ENCODE results near the gene TMEM114.

Gene TMEM114

DNA sequence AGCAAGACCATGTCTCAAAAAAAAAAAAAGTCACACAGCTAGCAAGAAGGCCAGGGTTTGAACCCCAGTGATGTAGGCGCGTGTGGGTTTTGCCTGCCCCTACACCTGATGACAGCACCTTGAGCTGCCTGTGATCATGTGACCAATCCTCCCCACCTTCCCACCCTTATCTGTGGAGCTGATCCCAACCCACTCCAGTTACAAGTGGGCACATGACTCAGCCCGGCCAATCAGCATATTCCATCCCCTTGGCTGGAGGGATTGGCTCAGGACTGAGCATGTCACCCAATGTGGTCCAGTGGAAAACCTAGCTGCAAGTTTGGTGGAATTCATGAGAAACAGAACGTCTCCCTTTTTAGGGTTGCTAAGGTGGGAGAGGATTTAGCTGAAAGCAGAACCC, 6.6 kb downstream of the TMEM114 start:
- H3K27ac ChIP-seq = no peak overlapping the region
- TF ChIP-seq, protein P1, sequence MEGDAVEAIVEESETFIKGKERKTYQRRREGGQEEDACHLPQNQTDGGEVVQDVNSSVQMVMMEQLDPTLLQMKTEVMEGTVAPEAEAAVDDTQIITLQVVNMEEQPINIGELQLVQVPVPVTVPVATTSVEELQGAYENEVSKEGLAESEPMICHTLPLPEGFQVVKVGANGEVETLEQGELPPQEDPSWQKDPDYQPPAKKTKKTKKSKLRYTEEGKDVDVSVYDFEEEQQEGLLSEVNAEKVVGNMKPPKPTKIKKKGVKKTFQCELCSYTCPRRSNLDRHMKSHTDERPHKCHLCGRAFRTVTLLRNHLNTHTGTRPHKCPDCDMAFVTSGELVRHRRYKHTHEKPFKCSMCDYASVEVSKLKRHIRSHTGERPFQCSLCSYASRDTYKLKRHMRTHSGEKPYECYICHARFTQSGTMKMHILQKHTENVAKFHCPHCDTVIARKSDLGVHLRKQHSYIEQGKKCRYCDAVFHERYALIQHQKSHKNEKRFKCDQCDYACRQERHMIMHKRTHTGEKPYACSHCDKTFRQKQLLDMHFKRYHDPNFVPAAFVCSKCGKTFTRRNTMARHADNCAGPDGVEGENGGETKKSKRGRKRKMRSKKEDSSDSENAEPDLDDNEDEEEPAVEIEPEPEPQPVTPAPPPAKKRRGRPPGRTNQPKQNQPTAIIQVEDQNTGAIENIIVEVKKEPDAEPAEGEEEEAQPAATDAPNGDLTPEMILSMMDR (IDR thresholded peaks at IDR 0.05) = no peak
- no peak for TF ChIP-seq ZFX (IDR thresholded peaks at IDR 0.05; ENCODE audit: borderline replicate concordance)

DNA sequence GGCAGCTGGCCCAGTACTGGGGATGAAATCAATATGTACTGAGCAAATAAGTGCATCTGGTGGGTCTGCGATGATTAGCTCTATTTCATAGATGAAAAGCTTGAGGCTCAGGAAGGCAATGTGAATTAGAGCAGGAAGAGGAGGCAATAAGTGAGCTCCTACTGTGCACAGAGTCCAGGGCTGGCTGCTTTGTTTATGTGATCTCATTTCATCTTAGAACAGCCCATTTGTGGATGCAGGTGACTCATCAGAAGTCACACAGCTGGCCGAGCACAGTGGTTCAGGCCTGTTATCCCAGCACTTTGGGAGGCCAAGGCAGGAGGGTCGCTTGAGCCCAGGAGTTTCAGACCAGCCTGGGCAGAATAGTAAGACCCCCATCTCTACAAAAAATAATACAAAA, 7.1 kb downstream of the TMEM114 start:
- TF ChIP-seq, protein P1 (IDR thresholded peaks at IDR 0.05) = no peak
- TF ChIP-seq ZFX (IDR thresholded peaks at IDR 0.05; ENCODE audit: borderline replicate concordance) = no peak

DNA sequence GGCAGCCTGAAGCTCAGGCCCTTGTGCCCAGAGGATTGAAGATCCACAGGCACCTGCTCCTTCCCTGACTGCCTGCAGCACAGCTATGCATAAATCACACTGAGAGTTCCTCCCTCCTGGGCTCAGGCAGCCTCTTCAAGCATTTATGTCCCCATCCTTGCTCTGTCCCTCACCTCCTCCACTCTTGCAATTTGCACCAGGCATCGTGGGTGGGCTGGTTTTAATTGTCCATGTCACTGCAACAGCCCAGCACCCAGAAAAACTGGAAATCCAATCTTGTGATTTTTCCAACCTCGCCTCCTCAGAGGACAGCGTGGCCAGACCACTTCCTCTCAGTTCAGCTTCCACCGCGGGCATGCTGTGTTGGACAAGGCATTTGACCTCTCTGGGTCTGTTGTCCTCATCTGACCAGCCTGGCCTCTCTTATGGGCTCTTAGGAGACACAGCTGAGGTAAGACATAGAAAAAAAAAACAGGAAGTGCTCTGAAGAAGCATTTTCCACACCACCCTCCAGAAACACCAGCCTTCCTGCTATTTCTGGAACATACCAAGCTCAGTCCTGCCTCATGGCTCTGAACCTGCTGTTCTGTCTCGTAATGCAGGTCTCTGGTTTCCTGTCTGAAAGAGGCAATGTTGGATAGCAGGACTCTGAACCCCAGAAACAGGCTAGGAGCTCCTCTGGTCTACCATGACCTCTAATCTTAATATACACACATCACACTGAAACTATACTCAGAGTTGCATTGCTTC, 8.3 kb downstream of the TMEM114 start:
- no peak overlapping the region for H3K27ac ChIP-seq
- no peak for TF ChIP-seq ZFX (IDR thresholded peaks at IDR 0.05; ENCODE audit: borderline replicate concordance)
- TF ChIP-seq, protein P1 (IDR thresholded peaks at IDR 0.05) = no peak

More for the DNA sequence above, 7.1 kb downstream of the TMEM114 start:
- no peak overlapping the region for H3K27ac ChIP-seq

DNA sequence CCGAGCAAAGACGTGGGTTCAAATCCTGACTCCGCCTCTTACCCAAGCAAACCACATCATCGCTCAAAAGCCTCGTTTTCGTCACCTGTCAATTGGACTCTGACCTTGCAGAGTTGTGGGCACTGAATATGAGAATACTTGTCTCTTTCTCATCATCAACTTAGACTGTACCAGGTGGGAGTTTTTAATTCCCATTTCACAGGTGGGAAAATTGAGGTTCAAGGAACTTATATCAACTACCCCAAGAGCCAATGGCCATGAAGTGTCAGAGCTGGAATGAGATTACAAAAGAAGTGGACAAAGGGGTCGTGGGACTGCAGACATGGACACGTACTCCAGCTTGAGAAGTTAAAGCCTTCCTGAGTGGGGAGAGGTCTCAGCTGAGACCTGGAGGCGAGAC, 10.8 kb downstream of the TMEM114 start:
- TF ChIP-seq, protein P1 (IDR thresholded peaks at IDR 0.05) = no peak
- TF ChIP-seq ZFX (IDR thresholded peaks at IDR 0.05; ENCODE audit: borderline replicate concordance) = no peak
- no peak overlapping the region for H3K27ac ChIP-seq

DNA sequence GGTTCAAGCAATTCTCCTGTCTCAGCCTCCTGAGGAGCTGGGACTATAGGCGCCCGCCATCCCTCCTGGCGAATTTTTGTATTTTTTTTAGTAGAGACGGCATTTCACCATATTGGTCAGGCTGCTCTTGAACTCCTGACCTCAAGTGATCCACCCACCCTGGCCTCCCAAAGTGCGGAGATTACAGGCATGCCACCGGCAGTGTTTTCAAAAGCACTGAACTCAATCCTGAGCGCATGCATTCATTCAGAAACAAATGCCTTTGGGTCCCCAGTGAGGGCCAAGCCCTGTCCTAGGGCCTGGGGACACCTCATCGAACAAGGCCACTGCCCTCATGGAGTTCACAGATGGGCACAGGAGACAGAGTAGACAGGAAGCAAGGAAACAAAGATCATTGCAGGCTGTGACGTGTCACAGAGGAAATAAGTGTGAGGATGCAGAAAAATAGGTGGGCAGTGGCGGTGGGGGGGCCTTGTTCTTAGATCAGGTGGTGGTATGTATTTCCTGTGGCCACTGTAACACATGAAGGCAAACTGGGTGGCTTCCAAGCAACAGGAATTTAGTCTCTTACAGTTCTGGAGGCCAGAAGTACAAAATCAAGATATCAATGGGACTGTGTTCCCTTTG, 12.5 kb downstream of the TMEM114 start:
- TF ChIP-seq, protein P1 (IDR thresholded peaks at IDR 0.05) = no peak
- no peak for TF ChIP-seq ZFX (IDR thresholded peaks at IDR 0.05; ENCODE audit: borderline replicate concordance)
- no peak overlapping the region for H3K27ac ChIP-seq

DNA sequence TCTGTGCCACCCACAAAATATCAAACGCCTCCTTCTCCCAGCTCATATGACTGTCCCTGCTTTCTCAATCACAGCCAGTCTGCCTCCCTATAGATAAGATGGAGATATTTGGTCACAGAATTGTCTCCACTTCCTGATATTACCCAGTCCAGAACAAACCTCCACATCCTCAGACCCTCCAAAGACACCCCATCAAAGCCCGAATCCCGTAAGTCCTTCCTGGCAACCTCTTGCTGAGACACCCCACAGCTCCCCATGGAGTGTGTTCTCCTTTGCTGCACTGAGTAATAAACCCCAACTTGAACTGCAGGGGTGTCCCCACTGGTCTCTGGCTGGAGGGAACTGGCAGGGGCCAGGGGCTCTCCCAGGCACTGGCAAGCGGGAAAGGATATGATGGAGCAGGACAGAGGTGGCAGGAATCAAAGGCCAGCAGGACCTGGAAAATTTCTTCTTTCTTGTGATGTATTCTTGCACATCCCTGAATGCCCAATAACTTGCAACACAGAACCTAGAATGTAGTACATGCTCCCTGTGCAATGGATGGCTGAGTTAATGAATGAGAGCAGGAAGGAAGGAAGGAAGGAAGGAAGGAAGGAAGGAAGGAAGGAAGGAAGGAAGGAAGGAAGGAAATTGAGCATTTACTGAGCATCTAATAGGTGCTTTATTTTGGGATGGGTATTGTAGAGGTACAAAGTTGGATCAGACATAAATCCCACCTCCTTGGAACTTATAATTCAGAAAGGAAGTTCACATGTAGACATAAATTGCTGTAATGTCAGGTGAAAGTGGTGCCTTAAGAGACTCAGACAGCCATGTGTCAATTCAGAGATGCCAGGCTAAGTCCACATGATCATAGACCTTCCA, 13.9 kb downstream of the TMEM114 start:
- no peak for TF ChIP-seq ZFX (IDR thresholded peaks at IDR 0.05; ENCODE audit: borderline replicate concordance)
- TF ChIP-seq, protein P1 (IDR thresholded peaks at IDR 0.05) = no peak
- no peak overlapping the region for H3K27ac ChIP-seq
